Breast epithelium (tissue), 3 donors: ENCODE data around the gene LAMB3.

Experiments used
- CTCF ChIP-seq, 3 donors: fragments of 450-650 bp; IDR thresholded peaks; one replicate each; pipeline ENCODE4 v1.5.1; 2016 to 2017; ENCODE audit warnings: antibody characterized with exemption in 3 of 3, mild to moderate bottlenecking in 3 of 3, moderate library complexity in 3 of 3
- POLR2A ChIP-seq: fragments of 450-650 bp; IDR thresholded peaks from one replicate; pipeline ENCODE4 v1.6.1; 2016; ENCODE audit warnings: antibody characterized with exemption, mild to moderate bottlenecking, moderate library complexity
- POLR2AphosphoS5 ChIP-seq, 3 donors: sonication (generic); formaldehyde crosslinking; IDR thresholded peaks; one replicate each; pipeline ENCODE4 v1.6.1; 2017; ENCODE audit warnings: antibody characterized with exemption in 3 of 3

- TF ChIP-seq POLR2A (no peak), CTCF (IDR thresholded peaks at IDR 0.05) (no peak), POLR2AphosphoS5 (IDR thresholded peaks at IDR 0.05) (no peak)
These were observed 3.1 kb downstream of the LAMB3 start for GRCh38 chr1:209648931-209649776.
